Skeletal muscle cell (primary cell): ENCODE results near the gene LRRC4B.

Experiments used
- DNase-seq: peaks from one replicate; pipeline ENCODE4 v3.0.0-alpha.2; 2010; ENCODE audit warnings: low read depth
- H3K4me3 ChIP-seq: 2 replicates; pipeline ENCODE4 v1.5.1; 2011; ENCODE audit warnings: low read depth, mild to moderate bottlenecking, control low read depth, low read length, moderate library complexity

Gene LRRC4B

GRCh38 chr19:50573741-50574461 is 5.7 kb upstream of the LRRC4B start:
- H3K4me3 ChIP-seq, result no peak overlapping the region
- DNase-seq, result no peak

- no peak for DNase-seq
Observed at GRCh38 chr19:50570997-50571396, 2.8 kb upstream of the LRRC4B start.

GRCh38 chr19:50569938-50570540 is 1.8 kb upstream of the LRRC4B start:
- H3K4me3 ChIP-seq, result no peak overlapping the region
- DNase-seq, result no peak

More at GRCh38 chr19:50570997-50571396, 2.8 kb upstream of the LRRC4B start:
- no peak overlapping the region for H3K4me3 ChIP-seq

GRCh38 chr19:50568728-50569698 is 778 bp upstream of the LRRC4B start:
- DNase-seq, result no peak
- no peak overlapping the region for H3K4me3 ChIP-seq

GRCh38 chr19:50567052-50567841 is 988 bp downstream of the LRRC4B start:
- no peak overlapping the region for H3K4me3 ChIP-seq
- no peak for DNase-seq

GRCh38 chr19:50565984-50566903 is 2.0 kb downstream of the LRRC4B start:
- DNase-seq, result no peak
- no peak overlapping the region for H3K4me3 ChIP-seq

GRCh38 chr19:50564229-50565105 is 3.8 kb downstream of the LRRC4B start:
- H3K4me3 ChIP-seq, result no peak overlapping the region
- DNase-seq, result no peak

GRCh38 chr19:50563597-50563996 is 4.6 kb downstream of the LRRC4B start:
- H3K4me3 ChIP-seq, result no peak overlapping the region

GRCh38 chr19:50562996-50563395 is 5.2 kb downstream of the LRRC4B start:
- no peak for DNase-seq
- no peak overlapping the region for H3K4me3 ChIP-seq

More at GRCh38 chr19:50563597-50563996, 4.6 kb downstream of the LRRC4B start:
- DNase-seq, result no peak

- no peak for DNase-seq
- H3K4me3 ChIP-seq, result no peak overlapping the region
Observed at GRCh38 chr19:50562329-50562728, 5.9 kb downstream of the LRRC4B start.

- no peak overlapping the region for H3K4me3 ChIP-seq
- DNase-seq, result no peak
Observed at GRCh38 chr19:50559636-50560035, 8.6 kb downstream of the LRRC4B start.

- no peak overlapping the region for H3K4me3 ChIP-seq
- DNase-seq, result no peak
Observed at GRCh38 chr19:50558449-50558848, 9.8 kb downstream of the LRRC4B start.

GRCh38 chr19:50558039-50558438 is 10.2 kb downstream of the LRRC4B start:
- no peak overlapping the region for H3K4me3 ChIP-seq
- DNase-seq, result no peak

- no peak overlapping the region for H3K4me3 ChIP-seq
- DNase-seq, result no peak
Observed at GRCh38 chr19:50557009-50557613, 11.1 kb downstream of the LRRC4B start.

- peak; percentile 1 for DNase-seq
- peak overlapping the region; percentile 50 for H3K4me3 ChIP-seq
Observed at GRCh38 chr19:50556282-50557008, 11.8 kb downstream of the LRRC4B start.
